ENCODE results near the gene VTI1A.

DNA sequence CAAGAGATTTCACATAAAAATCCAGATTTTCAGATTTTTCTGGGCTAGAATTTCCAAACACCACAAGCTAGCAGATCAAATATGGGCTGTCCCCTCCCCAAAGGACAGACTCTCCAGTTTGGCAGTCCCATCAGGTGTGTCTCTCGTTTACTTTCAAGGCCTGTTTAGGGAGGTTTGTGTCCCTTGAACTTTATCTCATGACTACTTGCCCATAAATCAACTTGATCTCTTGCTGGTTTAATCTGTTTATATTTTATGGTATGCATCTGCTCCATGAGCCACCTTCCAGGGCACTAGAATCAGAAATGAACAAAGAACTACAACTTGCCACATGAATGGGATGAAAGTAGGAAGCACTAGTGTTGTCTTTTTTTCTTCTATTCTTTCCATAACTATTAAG is 5.5 kb upstream of the VTI1A start:
- TF ChIP-seq, protein P1, sequence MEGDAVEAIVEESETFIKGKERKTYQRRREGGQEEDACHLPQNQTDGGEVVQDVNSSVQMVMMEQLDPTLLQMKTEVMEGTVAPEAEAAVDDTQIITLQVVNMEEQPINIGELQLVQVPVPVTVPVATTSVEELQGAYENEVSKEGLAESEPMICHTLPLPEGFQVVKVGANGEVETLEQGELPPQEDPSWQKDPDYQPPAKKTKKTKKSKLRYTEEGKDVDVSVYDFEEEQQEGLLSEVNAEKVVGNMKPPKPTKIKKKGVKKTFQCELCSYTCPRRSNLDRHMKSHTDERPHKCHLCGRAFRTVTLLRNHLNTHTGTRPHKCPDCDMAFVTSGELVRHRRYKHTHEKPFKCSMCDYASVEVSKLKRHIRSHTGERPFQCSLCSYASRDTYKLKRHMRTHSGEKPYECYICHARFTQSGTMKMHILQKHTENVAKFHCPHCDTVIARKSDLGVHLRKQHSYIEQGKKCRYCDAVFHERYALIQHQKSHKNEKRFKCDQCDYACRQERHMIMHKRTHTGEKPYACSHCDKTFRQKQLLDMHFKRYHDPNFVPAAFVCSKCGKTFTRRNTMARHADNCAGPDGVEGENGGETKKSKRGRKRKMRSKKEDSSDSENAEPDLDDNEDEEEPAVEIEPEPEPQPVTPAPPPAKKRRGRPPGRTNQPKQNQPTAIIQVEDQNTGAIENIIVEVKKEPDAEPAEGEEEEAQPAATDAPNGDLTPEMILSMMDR (tag by site-specific recombination; IDR thresholded peaks at IDR 0.05), result no peak
- TF ChIP-seq YY1 (tag by site-specific recombination; IDR thresholded peaks at IDR 0.05) (no peak), ZNF510 (tag by site-specific recombination; IDR thresholded peaks at IDR 0.05; ENCODE audit: insufficient replicate concordance) (no peak), MZF1 (tag by site-specific recombination; IDR thresholded peaks at IDR 0.05; ENCODE audit: borderline replicate concordance) (no peak), ZNF776 (tag by site-specific recombination; IDR thresholded peaks at IDR 0.05; ENCODE audit: borderline replicate concordance) (no peak), ZBTB1 (tag by site-specific recombination; IDR thresholded peaks at IDR 0.05) (no peak), ZNF157 (tag by site-specific recombination; IDR thresholded peaks at IDR 0.05) (no peak), HOXD13 (CRISPR knock-in tag; IDR thresholded peaks at IDR 0.05; ENCODE audit: borderline replicate concordance) (no peak)
- TF ChIP-seq, protein P2, sequence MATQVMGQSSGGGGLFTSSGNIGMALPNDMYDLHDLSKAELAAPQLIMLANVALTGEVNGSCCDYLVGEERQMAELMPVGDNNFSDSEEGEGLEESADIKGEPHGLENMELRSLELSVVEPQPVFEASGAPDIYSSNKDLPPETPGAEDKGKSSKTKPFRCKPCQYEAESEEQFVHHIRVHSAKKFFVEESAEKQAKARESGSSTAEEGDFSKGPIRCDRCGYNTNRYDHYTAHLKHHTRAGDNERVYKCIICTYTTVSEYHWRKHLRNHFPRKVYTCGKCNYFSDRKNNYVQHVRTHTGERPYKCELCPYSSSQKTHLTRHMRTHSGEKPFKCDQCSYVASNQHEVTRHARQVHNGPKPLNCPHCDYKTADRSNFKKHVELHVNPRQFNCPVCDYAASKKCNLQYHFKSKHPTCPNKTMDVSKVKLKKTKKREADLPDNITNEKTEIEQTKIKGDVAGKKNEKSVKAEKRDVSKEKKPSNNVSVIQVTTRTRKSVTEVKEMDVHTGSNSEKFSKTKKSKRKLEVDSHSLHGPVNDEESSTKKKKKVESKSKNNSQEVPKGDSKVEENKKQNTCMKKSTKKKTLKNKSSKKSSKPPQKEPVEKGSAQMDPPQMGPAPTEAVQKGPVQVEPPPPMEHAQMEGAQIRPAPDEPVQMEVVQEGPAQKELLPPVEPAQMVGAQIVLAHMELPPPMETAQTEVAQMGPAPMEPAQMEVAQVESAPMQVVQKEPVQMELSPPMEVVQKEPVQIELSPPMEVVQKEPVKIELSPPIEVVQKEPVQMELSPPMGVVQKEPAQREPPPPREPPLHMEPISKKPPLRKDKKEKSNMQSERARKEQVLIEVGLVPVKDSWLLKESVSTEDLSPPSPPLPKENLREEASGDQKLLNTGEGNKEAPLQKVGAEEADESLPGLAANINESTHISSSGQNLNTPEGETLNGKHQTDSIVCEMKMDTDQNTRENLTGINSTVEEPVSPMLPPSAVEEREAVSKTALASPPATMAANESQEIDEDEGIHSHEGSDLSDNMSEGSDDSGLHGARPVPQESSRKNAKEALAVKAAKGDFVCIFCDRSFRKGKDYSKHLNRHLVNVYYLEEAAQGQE (tag by site-specific recombination; IDR thresholded peaks at IDR 0.05), result no peak
- TF ChIP-seq, protein P3, sequence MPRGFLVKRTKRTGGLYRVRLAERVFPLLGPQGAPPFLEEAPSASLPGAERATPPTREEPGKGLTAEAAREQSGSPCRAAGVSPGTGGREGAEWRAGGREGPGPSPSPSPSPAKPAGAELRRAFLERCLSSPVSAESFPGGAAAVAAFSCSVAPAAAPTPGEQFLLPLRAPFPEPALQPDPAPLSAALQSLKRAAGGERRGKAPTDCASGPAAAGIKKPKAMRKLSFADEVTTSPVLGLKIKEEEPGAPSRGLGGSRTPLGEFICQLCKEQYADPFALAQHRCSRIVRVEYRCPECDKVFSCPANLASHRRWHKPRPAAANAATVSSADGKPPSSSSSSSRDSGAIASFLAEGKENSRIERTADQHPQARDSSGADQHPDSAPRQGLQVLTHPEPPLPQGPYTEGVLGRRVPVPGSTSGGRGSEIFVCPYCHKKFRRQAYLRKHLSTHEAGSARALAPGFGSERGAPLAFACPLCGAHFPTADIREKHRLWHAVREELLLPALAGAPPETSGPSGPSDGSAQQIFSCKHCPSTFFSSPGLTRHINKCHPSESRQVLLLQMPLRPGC (tag by site-specific recombination; IDR thresholded peaks at IDR 0.05), result no peak
- TF ChIP-seq, protein P4, sequence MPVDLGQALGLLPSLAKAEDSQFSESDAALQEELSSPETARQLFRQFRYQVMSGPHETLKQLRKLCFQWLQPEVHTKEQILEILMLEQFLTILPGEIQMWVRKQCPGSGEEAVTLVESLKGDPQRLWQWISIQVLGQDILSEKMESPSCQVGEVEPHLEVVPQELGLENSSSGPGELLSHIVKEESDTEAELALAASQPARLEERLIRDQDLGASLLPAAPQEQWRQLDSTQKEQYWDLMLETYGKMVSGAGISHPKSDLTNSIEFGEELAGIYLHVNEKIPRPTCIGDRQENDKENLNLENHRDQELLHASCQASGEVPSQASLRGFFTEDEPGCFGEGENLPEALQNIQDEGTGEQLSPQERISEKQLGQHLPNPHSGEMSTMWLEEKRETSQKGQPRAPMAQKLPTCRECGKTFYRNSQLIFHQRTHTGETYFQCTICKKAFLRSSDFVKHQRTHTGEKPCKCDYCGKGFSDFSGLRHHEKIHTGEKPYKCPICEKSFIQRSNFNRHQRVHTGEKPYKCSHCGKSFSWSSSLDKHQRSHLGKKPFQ (tag by site-specific recombination; IDR thresholded peaks at IDR 0.05), result no peak
